Activated T-cell treated with anti-CD3 and anti-CD28 coated beads, Interleukin-2, amount 50 U/mL, for 1 hour (primary cell): Measurements from ENCODE around the gene SVEP1.
"Not testable (repeated sequence)": the region's sequence is repeated elsewhere in the genome, so short reads cannot be mapped to it uniquely, and the experiment has no call there.

ENCODE experiments used
- DNase-seq: peaks from one replicate; pipeline ENCODE4 v3.0.0-alpha.2; 2020

The SVEP1 gene

GRCh38 chr9:110440796-110441195, 138.7 kb downstream of the SVEP1 start:
- no peak for DNase-seq

DNA sequence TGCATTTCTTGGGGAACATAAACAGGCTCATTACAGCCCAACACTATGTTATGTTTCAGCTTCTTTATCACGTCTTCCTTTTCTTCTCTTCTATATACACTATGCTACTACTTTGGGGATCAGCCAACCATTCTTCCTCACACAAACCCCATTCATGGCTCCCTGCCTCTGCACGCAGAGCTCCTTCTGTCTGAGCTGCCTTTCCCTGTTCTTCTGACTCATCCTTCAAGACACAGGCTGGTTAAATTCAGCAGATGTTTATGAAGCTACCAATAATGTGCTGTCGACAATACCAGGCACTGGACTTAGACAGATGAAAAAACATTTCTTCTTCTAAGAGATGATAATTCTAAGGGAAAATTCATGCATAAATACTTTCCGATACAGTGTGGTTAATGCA, 139.4 kb downstream of the SVEP1 start:
- DNase-seq, result no peak

- no peak for DNase-seq
These were observed 147.3 kb downstream of the SVEP1 start for GRCh38 chr9:110432253-110432652.

- DNase-seq, result no peak
These were observed 150.1 kb downstream of the SVEP1 start for GRCh38 chr9:110429453-110429852.

DNA sequence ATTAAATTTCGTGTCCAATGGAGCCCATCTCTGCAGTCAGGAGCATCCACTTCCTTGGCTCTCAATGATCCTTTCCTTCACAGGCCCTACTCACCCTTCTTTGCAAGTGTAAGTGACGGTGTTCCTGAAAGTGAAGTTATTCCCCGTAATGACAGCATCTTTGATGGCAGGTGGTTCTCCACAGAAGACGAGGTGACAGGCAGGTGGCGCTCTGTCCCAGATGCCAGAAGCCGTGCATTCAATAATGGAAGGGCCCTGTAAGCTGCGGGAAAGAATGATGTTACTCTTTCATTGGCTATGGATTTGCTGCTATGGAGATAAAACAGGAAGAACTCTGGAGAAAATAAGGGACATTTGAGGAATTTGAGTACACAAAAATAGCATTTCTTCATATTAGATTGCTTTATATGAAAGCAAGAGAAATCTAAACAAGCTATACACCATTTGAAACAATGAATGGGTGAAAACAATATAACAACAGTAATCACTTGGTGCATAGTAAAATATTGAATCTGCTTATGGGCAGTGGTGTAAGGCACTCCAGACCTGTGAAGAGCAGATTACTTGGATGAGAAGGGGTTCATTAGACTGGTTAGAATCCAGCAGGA, 151.9 kb downstream of the SVEP1 start:
- DNase-seq, result no peak

GRCh38 chr9:110426052-110426709, 153.4 kb downstream of the SVEP1 start:
- DNase-seq, result no peak

GRCh38 chr9:110414471-110414870, 165.1 kb downstream of the SVEP1 start:
- DNase-seq, result no peak

DNA sequence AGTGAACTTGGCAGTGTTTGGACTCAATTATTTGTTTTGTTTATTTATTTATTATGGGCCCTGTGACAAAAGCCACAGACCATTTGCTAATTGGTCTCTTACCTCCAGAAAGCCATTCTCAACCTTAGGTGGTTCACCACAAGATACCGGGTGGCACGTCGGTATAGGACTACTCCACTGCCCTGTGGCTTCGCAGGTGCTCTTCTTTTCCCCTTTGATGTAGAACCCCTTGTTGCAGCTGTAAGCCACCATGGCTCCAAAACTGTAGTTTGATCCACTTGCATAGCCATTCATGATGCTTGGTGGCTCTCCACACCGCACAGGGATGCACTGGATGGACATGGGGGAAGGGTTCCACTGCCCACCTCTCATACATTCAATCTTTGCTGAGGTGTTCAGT, 168.6 kb downstream of the SVEP1 start:
- DNase-seq, result no peak

- no peak for DNase-seq
These were observed 170.9 kb downstream of the SVEP1 start for GRCh38 chr9:110408598-110408997.

- DNase-seq, result no peak
These were observed 173.6 kb downstream of the SVEP1 start for GRCh38 chr9:110405858-110406443.

GRCh38 chr9:110404473-110404872, 175.1 kb downstream of the SVEP1 start:
- DNase-seq, result no peak

DNA sequence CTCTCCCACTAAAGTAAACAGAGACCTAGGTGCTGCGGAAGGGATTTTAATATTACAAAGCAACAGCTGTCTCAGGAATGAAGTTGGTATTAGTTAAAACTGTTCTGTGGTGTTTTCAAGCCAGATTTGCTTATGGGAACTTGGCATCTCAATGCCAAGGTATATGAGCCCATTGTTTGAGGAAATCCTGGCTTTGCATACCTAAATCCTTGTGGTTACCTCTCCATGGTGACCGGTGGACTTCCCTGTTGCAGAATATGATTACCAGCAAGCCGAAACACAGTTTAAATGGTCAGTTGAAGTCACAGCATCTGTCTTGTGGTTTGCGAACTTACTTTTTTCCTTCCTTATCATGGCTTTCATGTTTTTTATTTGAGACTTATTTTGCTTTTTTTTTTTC, 179.6 kb downstream of the SVEP1 start:
- DNase-seq, result no peak

GRCh38 chr9:110398992-110399391, 180.5 kb downstream of the SVEP1 start:
- not testable (repeated sequence) for DNase-seq

- no peak for DNase-seq
These were observed 187.6 kb downstream of the SVEP1 start for GRCh38 chr9:110391826-110392485.

- no peak for DNase-seq
These were observed 190.3 kb downstream of the SVEP1 start for GRCh38 chr9:110389148-110389750.

DNA sequence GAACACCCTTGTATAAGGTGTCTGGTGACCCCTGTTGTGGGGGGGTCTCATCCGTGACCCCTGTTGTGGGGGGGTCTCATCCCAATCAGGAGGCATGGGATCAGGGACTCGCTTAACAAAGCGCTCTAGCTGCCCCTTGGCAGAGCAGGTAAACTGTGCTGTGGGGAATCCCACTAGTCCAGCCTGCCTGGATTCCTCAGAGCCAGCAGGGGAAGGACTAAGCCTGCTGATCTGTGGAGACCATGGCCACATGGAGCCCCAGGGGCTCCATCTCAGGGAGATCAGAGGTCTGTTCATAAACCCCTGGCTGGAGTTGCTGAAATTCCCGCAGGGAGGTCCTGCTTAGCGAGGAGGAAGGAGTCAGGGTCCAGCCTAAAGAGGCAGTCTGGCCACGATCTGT, 196.1 kb downstream of the SVEP1 start:
- no peak for DNase-seq

- no peak for DNase-seq
These were observed 196.8 kb downstream of the SVEP1 start for GRCh38 chr9:110382731-110383130.

- no peak for DNase-seq
These were observed 208.0 kb downstream of the SVEP1 start for GRCh38 chr9:110371411-110372007.

DNA sequence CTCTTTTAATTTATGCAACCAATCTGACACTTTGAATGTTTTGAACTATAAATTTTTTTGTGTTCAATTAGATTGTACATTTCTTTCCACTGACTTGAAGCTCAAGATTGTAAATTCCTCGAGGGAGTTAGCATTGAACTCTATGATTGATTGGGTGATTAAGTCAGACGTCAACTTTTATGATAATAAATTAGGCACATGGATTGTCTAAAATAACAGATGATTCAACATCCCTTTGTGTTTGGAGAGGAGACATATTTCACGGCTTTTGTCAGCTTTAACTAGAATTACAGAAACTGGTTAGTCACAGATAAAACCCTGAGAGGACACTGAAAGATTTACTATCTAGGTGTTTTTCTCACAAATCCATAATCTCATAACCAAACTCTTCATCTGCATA, 209.2 kb downstream of the SVEP1 start:
- DNase-seq, result no peak

- DNase-seq, result no peak
These were observed 215.1 kb downstream of the SVEP1 start for GRCh38 chr9:110364451-110364850.

DNA sequence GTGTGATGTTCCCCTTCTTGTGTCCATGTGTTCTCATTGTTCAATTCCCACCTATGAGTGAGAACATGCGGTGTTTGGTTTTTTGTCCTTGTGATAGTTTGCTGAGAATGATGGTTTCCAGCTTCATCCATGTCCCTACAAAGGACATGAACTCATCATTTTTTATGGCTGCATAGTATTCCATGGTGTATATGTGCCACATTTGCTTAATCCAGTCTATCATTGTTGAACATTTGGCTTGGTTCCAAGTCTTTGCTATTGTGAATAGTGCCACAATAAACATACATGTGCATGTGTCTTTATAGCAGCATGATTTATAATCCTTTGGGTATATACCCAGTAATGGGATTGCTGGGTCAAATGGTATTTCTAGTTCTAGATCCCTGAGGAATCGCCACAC, 220.5 kb downstream of the SVEP1 start:
- not testable (repeated sequence) for DNase-seq

- DNase-seq, result no peak
These were observed 222.0 kb downstream of the SVEP1 start for GRCh38 chr9:110357505-110357904.
